OCI-LY7 (cell line): ENCODE data around the gene CAMK4.

Experiments used
- EZH2phosphoT487 ChIP-seq: fragments of 200-600 bp; sonication (generic); IDR thresholded peaks from 2 replicates; pipeline ENCODE4 v1.6.1; 2018; ENCODE audit warnings: low read depth, borderline replicate concordance, mild to moderate bottlenecking, mixed run types, antibody characterized with exemption, low read length, moderate library complexity, mixed read lengths
- TF ChIP-seq, protein P1 (sequence below): fragments of 200-600 bp; sonication (generic); conservative IDR thresholded peaks from 2 replicates; pipeline ENCODE4 v1.5.1; 2014; ENCODE audit warnings: mild to moderate bottlenecking, antibody characterized with exemption, low read length, moderate library complexity, mixed read lengths

DNA sequence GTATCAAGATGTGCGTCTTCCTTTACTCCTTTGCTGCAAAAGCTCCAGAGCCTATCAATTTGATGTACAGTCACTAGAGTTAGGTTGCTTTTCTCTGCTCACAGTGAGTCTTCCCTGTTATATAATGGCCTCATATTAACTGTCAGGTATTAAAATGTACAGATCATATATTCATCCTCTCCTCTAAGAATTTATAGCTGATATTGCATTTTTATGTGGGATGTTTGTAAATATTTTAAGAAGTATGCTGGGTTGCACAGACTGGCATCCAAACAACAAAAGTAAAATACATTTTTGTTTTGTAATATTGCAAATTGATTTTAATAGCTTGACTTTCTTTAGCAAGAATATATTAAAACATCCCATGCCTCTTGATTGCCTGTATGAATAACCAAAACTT is 148.6 kb downstream of the CAMK4 start:
- TF ChIP-seq, protein P1, sequence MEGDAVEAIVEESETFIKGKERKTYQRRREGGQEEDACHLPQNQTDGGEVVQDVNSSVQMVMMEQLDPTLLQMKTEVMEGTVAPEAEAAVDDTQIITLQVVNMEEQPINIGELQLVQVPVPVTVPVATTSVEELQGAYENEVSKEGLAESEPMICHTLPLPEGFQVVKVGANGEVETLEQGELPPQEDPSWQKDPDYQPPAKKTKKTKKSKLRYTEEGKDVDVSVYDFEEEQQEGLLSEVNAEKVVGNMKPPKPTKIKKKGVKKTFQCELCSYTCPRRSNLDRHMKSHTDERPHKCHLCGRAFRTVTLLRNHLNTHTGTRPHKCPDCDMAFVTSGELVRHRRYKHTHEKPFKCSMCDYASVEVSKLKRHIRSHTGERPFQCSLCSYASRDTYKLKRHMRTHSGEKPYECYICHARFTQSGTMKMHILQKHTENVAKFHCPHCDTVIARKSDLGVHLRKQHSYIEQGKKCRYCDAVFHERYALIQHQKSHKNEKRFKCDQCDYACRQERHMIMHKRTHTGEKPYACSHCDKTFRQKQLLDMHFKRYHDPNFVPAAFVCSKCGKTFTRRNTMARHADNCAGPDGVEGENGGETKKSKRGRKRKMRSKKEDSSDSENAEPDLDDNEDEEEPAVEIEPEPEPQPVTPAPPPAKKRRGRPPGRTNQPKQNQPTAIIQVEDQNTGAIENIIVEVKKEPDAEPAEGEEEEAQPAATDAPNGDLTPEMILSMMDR, result no peak
- no peak for TF ChIP-seq EZH2phosphoT487
